Keratinocyte (primary cell): ENCODE data around the gene PDK1.

Source experiments
- EZH2 ChIP-seq: IDR thresholded peaks from one replicate; pipeline ENCODE4 v1.6.1; 2012; ENCODE audit warnings: inconsistent platforms, mild to moderate bottlenecking, low read length, moderate library complexity
- TF ChIP-seq, protein P1 (sequence below), 3 experiments: IDR thresholded peaks in 1 of 3; conservative IDR thresholded peaks in 1 of 3; optimal IDR thresholded peaks in 1 of 3; 2 replicates in 2 of 3; 3 replicates in 1 of 3; pipeline versions ENCODE3 to v1.5.1; 2011; ENCODE audit warnings: low read length in 3 of 3, mild to moderate bottlenecking in 3 of 3, moderate library complexity in 2 of 3, control low read depth in 1 of 3, inconsistent platforms in 1 of 3; ENCODE audit not compliant: insufficient read depth in 2 of 3; ENCODE audit errors: extremely low read depth in 1 of 3

GRCh38 chr2:172655838-172656573 lies 100.1 kb downstream of the PDK1 start:
- TF ChIP-seq, protein P1, sequence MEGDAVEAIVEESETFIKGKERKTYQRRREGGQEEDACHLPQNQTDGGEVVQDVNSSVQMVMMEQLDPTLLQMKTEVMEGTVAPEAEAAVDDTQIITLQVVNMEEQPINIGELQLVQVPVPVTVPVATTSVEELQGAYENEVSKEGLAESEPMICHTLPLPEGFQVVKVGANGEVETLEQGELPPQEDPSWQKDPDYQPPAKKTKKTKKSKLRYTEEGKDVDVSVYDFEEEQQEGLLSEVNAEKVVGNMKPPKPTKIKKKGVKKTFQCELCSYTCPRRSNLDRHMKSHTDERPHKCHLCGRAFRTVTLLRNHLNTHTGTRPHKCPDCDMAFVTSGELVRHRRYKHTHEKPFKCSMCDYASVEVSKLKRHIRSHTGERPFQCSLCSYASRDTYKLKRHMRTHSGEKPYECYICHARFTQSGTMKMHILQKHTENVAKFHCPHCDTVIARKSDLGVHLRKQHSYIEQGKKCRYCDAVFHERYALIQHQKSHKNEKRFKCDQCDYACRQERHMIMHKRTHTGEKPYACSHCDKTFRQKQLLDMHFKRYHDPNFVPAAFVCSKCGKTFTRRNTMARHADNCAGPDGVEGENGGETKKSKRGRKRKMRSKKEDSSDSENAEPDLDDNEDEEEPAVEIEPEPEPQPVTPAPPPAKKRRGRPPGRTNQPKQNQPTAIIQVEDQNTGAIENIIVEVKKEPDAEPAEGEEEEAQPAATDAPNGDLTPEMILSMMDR (optimal IDR thresholded peaks at IDR 0.05 in 1 of 3, IDR thresholded peaks at IDR 0.05 in 1 of 3, conservative IDR thresholded peaks at IDR 0.05 in 1 of 3; ENCODE audit: extremely low read depth in 1 of 3, insufficient read depth in 2 of 3, low read length in 3 of 3), result no peak
- no peak for TF ChIP-seq EZH2
